Fibroblast of lung (primary cell): ENCODE measurements around the gene SNAP29. TPM values are rescaled to one million over a fixed set of nuclear protein-coding genes. Genes with fewer than 3 reads are reported as not detected.
"Not testable (repeated sequence)": the region's sequence is repeated elsewhere in the genome, so short reads cannot be mapped to it uniquely, and the experiment has no call there.

Source experiments
- DNase-seq, 2 donors: peaks; one replicate each; pipeline versions ENCODE4 v3.0.0 to v3.0.0-alpha.2; 2010; ENCODE audit warnings: low read depth in 2 of 2
- H2AFZ ChIP-seq: 2 replicates; pipeline ENCODE4 v1.5.1; 2012; ENCODE audit warnings: low read length, control low read depth, inconsistent platforms
- H3K27ac ChIP-seq: 2 replicates; pipeline ENCODE4 v1.5.1; 2011; ENCODE audit warnings: low read length, control low read depth; ENCODE audit not compliant: insufficient read depth
- H3K27me3 ChIP-seq: 2 replicates; pipeline ENCODE4 v1.5.1; 2011; ENCODE audit warnings: mild to moderate bottlenecking, low read length; ENCODE audit not compliant: control insufficient read depth, insufficient read depth
- H3K36me3 ChIP-seq: 2 replicates; pipeline ENCODE4 v1.5.1; 2011; ENCODE audit warnings: low read length; ENCODE audit not compliant: control insufficient read depth, insufficient read depth
- H3K4me1 ChIP-seq: 2 replicates; pipeline ENCODE4 v1.5.1; 2011; ENCODE audit warnings: low read length; ENCODE audit not compliant: control insufficient read depth, insufficient read depth; ENCODE audit errors: extremely low read depth
- H3K4me2 ChIP-seq: 2 replicates; pipeline ENCODE4 v1.5.1; 2011; ENCODE audit warnings: low read length, control low read depth; ENCODE audit not compliant: insufficient read depth; ENCODE audit errors: extremely low read depth
- H3K4me3 ChIP-seq, 4 experiments: fragments of 200-600 bp in 1 of 4; sonication (generic) in 1 of 4; replicated peaks in 1 of 4; 2 replicates each; pipeline ENCODE4 v1.5.1; 2011 to 2016; ENCODE audit warnings: low read length in 4 of 4, low read depth in 3 of 4, mild to moderate bottlenecking in 3 of 4, control low read depth in 2 of 4, inconsistent platforms in 1 of 4, mixed read lengths in 1 of 4; ENCODE audit not compliant: insufficient read depth in 1 of 4; ENCODE audit errors: control extremely low read depth in 1 of 4
- H3K79me2 ChIP-seq: 2 replicates; pipeline ENCODE4 v1.5.1; 2012; ENCODE audit warnings: mild to moderate bottlenecking, low read length, inconsistent platforms; ENCODE audit not compliant: control insufficient read depth, insufficient read depth
- H3K9ac ChIP-seq: 2 replicates; pipeline ENCODE4 v1.5.1; 2011; ENCODE audit warnings: mild to moderate bottlenecking, low read length, control low read depth; ENCODE audit not compliant: insufficient read depth
- H3K9me3 ChIP-seq: 2 replicates; pipeline ENCODE4 v1.5.1; 2012; ENCODE audit warnings: low read depth, low read length; ENCODE audit not compliant: control insufficient read depth, insufficient read depth
- H4K20me1 ChIP-seq: 2 replicates; pipeline ENCODE4 v1.5.1; 2011; ENCODE audit warnings: low read length; ENCODE audit not compliant: control insufficient read depth, insufficient read depth; ENCODE audit errors: extremely low read depth
- CTCF ChIP-seq, 2 donors: IDR thresholded peaks in 1 of 2; conservative IDR thresholded peaks in 1 of 2; 1 replicate in 1 of 2; 2 replicates in 1 of 2; pipeline ENCODE4 v1.5.1; 2011 to 2012; ENCODE audit warnings: low read length in 2 of 2, control low read depth in 1 of 2, inconsistent platforms in 1 of 2, low read depth in 1 of 2, mild to moderate bottlenecking in 1 of 2
- EZH2 ChIP-seq: IDR thresholded peaks from 2 replicates; pipeline ENCODE4 v1.5.1; 2012; ENCODE audit warnings: low read length, control low read depth, mild to moderate bottlenecking; ENCODE audit errors: missing control alignments
- polyA plus RNA-seq, 2 donors: library from polyadenylated mRNA; depleted of rRNA in 1 of 2; stranded (reverse) in 1 of 2; unstranded in 1 of 2; fragments of >200 nt; gene quantifications; 2 replicates each; pipeline ENCODE4 v1.2.1, GENCODE V29; 2011 to 2012; ENCODE audit warnings: missing spikeins in 1 of 2
- total RNA-seq: library from RNA; depleted of rRNA; stranded (reverse); fragments of >200 nt; gene quantifications from 2 replicates; pipeline ENCODE4 v1.2.1, GENCODE V29; 2014

SNAP29 gene
- total and polyA plus RNA-seq, 2 donors (not counting 1 experiment from before 2014, with no cell fraction given), result 10.6 to 36.1 TPM

GRCh38 chr22:20836987-20837823 is 21.6 kb upstream of the SNAP29 start:
- no peak overlapping the region for H3K27ac ChIP-seq
- no peaks in the 10 kb centered on the region for H3K9me3 ChIP-seq
- peaks cover 2% of the 10 kb centered on the region for H4K20me1 ChIP-seq
- no peaks in the 10 kb centered on the region for H3K27me3 ChIP-seq
- no peak for DNase-seq
- H3K4me3 ChIP-seq, result no peak overlapping the region
- peaks cover 8% of the 10 kb centered on the region for H3K79me2 ChIP-seq
- TF ChIP-seq EZH2 (no peak), CTCF (conservative IDR thresholded peaks at IDR 0.05 in 1 of 2, IDR thresholded peaks at IDR 0.05 in 1 of 2; ENCODE audit: low read depth in 1 of 2, low read length in 2 of 2) (no peak)
- H3K4me1 ChIP-seq, result no peaks in the 10 kb centered on the region
- no peak overlapping the region for H3K9ac ChIP-seq
- H3K36me3 ChIP-seq, result peaks cover 6% of the 10 kb centered on the region
- no peak overlapping the region for H3K4me2 ChIP-seq
- H2AFZ ChIP-seq, result no peak overlapping the region

- H3K4me2 ChIP-seq, H3K36me3 ChIP-seq, H3K4me3 ChIP-seq, H3K9ac ChIP-seq, DNase-seq, H3K4me1 ChIP-seq, H3K27me3 ChIP-seq, H4K20me1 ChIP-seq, H2AFZ ChIP-seq, H3K9me3 ChIP-seq, H3K27ac ChIP-seq: not testable (repeated sequence)
- H3K79me2 ChIP-seq, result peaks cover 14% of the 10 kb centered on the region
Measured at GRCh38 chr22:20839354-20839753, 19.5 kb upstream of the SNAP29 start.

- TF ChIP-seq EZH2, result no peak
- no peak for TF ChIP-seq CTCF (conservative IDR thresholded peaks at IDR 0.05 in 1 of 2, IDR thresholded peaks at IDR 0.05 in 1 of 2; ENCODE audit: low read depth in 1 of 2, low read length in 2 of 2)
Measured at GRCh38 chr22:20839837-20840645, 18.8 kb upstream of the SNAP29 start.

More at GRCh38 chr22:20839837-20840645, 18.8 kb upstream of the SNAP29 start:
- no peaks in the 10 kb centered on the region for H3K27me3 ChIP-seq
- peaks cover 15% of the 10 kb centered on the region for H3K79me2 ChIP-seq
- H4K20me1 ChIP-seq, result peaks cover 2% of the 10 kb centered on the region
- no peak overlapping the region for H2AFZ ChIP-seq
- H3K36me3 ChIP-seq, result no peaks in the 10 kb centered on the region
- H3K4me2 ChIP-seq, result no peak overlapping the region
- no peak overlapping the region for H3K27ac ChIP-seq
- no peaks in the 10 kb centered on the region for H3K9me3 ChIP-seq
- H3K4me1 ChIP-seq, result no peaks in the 10 kb centered on the region
- no peak for DNase-seq
- H3K4me3 ChIP-seq, result no peak overlapping the region
- H3K9ac ChIP-seq, result no peak overlapping the region
